GM12875 (cell line): ENCODE results near the gene TNIK.

Experiments
- H3K4me3 ChIP-seq: one replicate; pipeline ENCODE4 v1.5.1; 2011; ENCODE audit warnings: low read depth, low read length, control low read depth
- TF ChIP-seq, protein P1 (sequence below): IDR thresholded peaks from 2 replicates; pipeline ENCODE4 v1.5.1; 2011; ENCODE audit warnings: low read depth, mild to moderate bottlenecking, control low read depth, inconsistent platforms, low read length, moderate library complexity, borderline replicate concordance; ENCODE audit not compliant: insufficient read depth

Gene TNIK

DNA sequence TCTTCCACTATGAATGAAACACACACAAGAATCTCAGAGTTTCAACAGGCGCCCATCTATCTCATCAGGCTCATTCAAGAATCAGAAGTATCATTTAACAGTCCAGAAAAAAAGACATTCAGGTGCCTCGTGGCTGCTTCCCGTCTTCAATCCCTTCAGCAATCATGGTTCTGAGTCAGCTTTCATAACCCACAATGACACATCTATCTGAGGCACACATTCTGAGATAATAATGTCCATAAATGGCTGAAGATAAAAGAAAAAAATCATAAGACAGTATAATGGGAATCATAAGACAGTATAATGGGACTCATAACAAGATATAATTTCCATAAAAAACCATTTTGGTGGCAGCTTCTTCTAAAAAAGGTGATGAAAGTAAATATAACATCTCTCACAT is 52.4 kb downstream of the TNIK start:
- no peak overlapping the region for H3K4me3 ChIP-seq
- TF ChIP-seq, protein P1, sequence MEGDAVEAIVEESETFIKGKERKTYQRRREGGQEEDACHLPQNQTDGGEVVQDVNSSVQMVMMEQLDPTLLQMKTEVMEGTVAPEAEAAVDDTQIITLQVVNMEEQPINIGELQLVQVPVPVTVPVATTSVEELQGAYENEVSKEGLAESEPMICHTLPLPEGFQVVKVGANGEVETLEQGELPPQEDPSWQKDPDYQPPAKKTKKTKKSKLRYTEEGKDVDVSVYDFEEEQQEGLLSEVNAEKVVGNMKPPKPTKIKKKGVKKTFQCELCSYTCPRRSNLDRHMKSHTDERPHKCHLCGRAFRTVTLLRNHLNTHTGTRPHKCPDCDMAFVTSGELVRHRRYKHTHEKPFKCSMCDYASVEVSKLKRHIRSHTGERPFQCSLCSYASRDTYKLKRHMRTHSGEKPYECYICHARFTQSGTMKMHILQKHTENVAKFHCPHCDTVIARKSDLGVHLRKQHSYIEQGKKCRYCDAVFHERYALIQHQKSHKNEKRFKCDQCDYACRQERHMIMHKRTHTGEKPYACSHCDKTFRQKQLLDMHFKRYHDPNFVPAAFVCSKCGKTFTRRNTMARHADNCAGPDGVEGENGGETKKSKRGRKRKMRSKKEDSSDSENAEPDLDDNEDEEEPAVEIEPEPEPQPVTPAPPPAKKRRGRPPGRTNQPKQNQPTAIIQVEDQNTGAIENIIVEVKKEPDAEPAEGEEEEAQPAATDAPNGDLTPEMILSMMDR = no peak

DNA sequence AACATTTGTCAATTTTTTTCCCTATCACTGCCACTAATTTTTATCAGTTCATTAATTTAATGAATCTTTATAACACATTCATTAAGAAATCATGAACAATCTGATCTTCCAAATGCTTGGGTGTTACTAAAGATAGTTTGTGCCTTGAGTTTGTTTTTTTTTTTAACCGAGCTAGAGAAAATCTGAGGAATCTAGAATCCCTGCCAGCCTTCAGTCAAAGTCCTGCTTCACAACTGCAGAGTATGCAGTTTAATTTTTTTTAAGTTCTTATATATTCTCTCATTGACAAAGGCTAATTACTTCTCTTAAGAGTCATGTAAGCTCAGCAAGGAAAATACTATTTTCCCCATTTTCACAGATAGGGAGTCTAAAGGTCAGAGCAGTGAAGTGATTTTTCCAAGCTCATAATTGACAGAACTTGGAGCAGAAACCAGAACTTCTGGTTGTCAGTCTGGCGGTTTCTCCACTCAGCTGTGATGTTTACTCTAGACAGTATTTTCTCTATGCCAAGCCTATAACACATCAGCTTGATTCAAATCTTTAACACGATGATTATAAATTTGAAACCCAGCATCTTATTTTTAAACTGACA is 55.7 kb downstream of the TNIK start:
- no peak overlapping the region for H3K4me3 ChIP-seq
- TF ChIP-seq, protein P1 = no peak

DNA sequence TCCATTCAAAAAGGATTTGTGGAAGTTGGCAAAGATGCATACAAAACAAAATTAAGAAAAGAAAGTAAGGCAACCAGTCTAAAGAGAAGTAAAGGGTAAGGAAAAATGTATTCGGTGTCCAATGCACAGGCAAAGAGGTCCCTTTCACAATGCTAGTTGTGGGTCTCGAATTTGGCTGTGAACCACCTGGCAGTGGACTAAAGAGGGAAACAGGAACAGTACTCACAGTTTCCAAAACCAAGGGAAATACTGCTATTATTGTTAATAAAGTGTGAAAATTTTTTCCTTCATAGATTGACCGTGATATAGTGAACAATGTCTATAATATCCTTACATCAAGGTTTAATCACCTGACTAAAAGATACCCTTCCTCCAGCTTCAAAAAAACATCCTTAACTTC is 57.9 kb downstream of the TNIK start:
- no peak overlapping the region for H3K4me3 ChIP-seq
- TF ChIP-seq, protein P1 = no peak

DNA sequence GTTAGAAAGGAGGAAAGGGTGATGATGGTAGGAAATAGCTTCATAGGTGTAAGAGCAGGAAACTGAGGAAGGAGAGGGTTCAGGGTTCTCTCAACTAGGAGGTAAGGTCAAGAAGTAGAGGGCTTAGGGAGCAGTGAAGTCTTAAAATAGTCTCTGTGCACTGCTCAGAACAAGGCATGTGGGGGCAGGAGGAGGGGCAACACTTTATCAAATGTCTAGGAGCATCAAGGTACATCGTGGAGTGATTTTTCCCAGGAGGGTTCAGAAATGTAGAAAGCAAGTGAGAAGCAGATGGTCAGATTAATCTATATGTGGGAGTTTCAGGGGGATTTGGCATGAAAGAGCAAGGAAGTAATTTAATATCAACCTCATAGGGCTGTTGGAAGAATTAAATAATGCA is 58.8 kb downstream of the TNIK start:
- TF ChIP-seq, protein P1 = no peak
- no peak overlapping the region for H3K4me3 ChIP-seq

DNA sequence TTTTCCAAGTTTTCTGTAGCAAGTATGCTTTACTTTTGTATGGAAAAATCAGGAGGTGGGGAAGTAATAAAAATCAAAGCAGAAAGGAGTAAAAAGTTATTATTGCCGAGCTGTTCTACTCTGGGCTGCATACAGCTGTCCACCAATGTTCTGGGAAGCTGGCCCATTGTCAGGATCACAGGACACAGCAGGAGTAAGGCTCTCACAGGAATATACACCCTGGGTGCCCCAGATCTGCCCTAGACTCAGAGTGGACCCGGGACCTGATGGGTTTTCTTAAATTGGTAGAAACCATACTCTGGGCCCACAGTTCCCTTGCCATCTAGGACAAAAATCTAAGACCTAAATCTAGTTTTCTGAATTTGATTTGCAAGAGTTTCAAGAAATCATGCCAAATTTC is 60.4 kb downstream of the TNIK start:
- no peak overlapping the region for H3K4me3 ChIP-seq
- TF ChIP-seq, protein P1 = no peak

DNA sequence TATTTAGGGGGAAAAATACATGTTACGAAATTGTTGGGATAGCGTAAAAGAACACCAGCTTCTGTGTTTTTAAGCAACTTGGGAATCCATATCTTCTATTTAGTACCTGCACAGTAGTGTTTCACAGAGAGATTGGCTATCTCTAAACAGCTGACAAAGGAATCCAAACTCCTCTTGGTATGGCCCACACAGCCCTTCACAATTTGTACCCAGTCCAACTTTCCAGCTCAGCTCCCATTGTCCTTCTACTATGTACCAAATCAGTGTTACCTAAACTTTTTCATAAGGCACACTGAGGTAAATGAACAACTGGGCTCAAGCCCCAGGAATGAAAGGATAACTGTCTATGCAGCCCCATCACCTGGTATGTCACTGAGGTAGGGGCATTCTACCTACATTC is 61.9 kb downstream of the TNIK start:
- TF ChIP-seq, protein P1 = no peak

DNA sequence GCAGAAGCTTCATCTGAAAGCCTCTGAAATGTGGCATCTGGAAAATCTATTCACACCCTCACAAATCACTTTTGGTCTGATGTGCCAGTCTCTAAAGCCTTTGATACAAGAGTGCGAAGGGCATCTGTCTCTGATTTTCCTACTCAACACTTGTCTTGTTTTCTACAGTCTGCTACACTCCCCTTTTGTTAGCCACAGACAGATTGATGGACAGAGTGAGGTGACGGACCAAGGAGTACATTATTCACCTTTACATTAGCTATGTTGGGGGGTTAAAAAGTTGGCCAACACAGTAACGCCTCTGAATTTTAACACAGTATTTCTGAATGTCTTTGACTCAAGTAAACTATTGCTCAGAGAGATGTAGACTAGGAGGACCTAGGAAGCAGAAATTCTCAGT is 63.1 kb downstream of the TNIK start:
- no peak overlapping the region for H3K4me3 ChIP-seq
- TF ChIP-seq, protein P1 = no peak

More for the DNA sequence above, 61.9 kb downstream of the TNIK start:
- no peak overlapping the region for H3K4me3 ChIP-seq
